Fibroblast of lung (primary cell): ENCODE measurements around the gene ARHGAP42.

Source experiments
- CTCF ChIP-seq, 2 donors: IDR thresholded peaks in 1 of 2; conservative IDR thresholded peaks in 1 of 2; 1 replicate in 1 of 2; 2 replicates in 1 of 2; pipeline ENCODE4 v1.5.1; 2011 to 2012; ENCODE audit warnings: low read length in 2 of 2, control low read depth in 1 of 2, inconsistent platforms in 1 of 2, low read depth in 1 of 2, mild to moderate bottlenecking in 1 of 2
- EZH2 ChIP-seq: IDR thresholded peaks from 2 replicates; pipeline ENCODE4 v1.5.1; 2012; ENCODE audit warnings: low read length, control low read depth, mild to moderate bottlenecking; ENCODE audit errors: missing control alignments

DNA sequence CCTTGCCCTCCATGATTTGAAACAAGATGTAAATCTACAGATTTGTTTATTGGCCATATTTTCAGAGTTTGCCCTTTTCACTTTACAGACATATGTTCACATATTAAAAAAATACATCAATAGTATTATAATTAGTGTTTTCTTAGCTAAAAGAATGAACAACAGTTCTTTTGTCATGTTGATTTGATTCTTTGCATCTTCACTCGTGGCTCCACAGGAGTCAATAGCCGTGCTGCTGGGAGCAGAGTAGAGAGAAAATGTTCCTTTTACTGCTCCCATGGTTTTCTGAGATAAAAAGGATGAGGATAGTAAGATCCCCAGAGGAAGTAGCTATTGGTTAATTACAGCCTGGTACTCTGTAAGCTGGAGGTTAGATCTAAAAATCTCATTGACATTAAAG lies 291.4 kb downstream of the ARHGAP42 start:
- TF ChIP-seq CTCF (conservative IDR thresholded peaks at IDR 0.05 in 1 of 2, IDR thresholded peaks at IDR 0.05 in 1 of 2; ENCODE audit: low read depth in 1 of 2, low read length in 2 of 2), result no peak
- no peak for TF ChIP-seq EZH2
